Stimulated activated CD4-positive, alpha-beta T cell treated with anti-CD3 and anti-CD28 coated beads, Interleukin-2, amount 100 ng/mL, for 48 hours (primary cell): ENCODE results near the gene KCNIP4.

Experiments used
- DNase-seq, 2 donors: peaks; one replicate each; pipeline ENCODE4 v3.0.0-alpha.2; 2020

Gene KCNIP4

DNA sequence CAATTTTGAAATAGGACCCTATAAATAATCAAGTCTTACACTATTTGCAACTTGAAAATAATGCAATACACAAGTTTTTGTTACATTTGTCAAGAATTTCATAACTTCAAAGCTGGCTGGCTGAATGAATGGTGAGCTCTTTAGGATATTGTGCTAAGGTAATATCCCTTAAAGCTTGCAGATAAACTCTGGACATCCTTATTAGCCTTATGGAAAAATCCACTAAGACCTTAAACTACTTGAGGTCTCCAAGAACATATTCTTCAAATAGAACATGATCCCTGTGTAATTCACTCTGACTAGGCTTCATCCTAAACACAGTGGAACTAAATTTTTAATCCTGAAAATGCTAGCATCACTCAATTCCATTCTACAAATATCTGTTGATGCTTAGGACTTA, 1049.0 kb downstream of the KCNIP4 start:
- DNase-seq: no peak

DNA sequence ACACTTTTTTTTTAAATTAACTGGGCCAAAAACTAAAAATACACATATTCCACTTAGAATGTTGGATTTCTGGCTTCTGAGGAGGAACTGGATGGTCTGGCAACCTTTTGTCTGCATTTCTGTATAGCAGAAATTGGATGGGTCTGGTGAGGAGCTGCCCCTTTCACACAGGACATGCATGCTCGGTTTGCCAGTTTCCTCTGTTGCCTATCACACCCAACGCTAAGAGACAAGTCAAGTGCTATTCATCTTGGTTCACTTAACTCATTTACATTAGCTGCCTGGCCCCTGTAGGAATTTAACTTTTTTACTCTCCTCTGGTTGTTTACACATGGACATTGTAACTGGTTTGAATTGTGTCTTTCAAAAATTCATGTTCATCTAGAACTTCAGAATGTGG, 1052.6 kb downstream of the KCNIP4 start:
- no peak for DNase-seq

DNA sequence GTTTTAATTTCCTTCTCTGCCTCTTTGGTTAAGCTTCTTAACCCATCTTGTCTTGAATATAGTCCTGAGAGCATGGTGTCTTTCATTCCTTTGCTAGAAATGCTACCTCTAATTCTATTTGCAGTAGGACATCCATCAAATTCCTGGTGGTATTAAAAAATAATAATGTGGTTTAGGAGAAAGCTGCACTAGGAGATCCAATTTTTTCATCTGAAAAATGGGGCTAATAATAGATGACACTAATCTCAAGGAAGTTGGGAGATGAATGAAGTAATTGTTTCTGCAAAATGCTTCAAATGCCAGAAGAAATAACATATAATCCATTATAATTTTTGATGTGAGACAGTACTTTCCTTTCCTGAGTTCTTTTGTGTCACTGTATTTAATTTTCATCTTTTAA, 1053.4 kb downstream of the KCNIP4 start:
- no peak for DNase-seq

DNA sequence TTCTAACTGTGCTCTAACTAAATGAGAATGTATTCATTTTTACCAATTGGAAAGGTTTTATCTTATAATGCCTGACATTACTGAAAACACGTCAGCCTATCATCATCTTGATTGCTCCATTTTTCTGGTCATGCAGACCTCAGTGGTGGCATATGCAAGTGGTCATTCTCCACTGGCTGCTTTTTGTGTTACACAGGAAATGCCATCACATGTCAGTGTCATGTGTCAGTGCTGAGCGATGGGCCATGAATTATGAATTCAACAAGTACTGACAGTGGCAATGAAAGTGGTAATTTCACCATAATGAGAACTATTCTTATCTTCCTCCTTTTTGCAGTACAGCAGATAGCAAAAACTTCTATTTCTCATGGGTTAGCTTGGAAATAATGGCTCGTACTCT, 1057.8 kb downstream of the KCNIP4 start:
- no peak for DNase-seq

DNA sequence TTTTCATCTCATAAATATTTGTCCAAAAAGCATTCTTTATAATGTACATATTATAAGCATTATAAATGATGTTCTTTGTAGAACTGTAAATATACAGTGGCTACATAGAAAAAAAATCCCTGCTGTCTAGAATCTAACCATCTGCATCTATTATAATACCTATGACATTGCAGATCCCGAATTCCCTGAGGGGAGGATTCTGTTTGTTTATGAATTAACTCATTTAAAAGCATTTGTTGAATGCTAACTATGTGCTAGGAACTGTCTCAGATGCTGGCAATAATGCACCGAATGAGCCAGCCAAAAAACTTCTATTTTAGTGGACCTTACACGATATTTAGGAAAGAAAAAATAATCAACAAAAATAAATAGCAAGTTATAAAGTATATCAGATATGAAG, 1058.7 kb downstream of the KCNIP4 start:
- no peak for DNase-seq

DNA sequence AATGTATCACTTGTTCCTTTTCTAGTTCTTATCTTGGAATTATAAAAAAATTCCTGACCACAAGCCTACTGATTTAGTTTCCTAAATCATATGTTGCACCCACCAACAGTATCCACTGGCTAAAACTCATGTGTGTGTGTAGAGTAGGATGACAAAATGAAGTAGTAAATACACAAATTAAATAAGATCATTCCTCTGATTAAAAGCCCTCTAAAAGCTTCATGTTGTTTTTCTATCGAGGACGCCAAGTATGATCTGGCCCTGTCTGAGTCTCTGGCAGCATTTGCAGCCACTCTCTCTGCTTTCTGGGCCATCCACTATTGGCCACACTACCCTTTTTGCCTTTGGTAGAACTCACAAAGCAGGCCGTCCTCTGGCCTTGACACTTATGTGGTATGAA, 1064.9 kb downstream of the KCNIP4 start:
- DNase-seq: no peak

DNA sequence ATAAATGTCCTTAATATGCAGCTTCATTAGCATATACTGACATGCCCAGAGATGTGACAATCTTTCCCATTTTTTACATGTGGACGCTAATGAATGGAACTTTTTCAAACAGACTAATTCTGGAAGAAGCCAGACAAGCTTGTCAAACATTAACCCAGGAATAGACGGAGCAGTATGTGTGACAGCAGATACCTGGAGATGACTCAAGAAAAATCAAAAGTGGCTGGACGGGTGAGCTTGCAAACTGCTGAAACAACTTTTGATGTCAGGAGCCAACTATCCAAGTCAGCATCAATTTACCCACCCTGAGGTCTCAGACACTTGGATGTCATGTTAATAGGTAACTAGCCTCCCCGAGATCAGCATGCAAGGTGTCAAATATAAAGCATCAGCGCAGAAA, 1065.3 kb downstream of the KCNIP4 start:
- no peak for DNase-seq

DNA sequence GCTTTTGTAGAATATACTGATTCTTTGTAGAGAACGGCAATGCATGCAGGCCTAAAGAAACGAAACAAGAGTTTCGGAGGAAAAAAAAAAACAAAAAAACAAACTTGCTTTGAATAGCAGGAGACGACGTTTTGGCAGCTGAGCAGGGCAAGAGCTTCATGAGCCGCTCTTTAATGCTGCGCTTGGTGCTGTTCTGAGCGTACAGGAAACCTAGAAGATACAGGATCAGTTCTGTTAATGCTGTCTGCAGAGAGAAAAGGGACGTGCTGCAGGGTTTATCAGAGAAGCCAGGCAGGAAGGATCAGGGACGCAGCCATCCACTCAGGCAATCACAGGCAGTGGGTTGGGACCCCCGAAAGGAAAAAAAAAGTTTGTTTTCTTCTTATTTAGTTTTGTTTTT, 1066.1 kb downstream of the KCNIP4 start:
- no peak for DNase-seq

DNA sequence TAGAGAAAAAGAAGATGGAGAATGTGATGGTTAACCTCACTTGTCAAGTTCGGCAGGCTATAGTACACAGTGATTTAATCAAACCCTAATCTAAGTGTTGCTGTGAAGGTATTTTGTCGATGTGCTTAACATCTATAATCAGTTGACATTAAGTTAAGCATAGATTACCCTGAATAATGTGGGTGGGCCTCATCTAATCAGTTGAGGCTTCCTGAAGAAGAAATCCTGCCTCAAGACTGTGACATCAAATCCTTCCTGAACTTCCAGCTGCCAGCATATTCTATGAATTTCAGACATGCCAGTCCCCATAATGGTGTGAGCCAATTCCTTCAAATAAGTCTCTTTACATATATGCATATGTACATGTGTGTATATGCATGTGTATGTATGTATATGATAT, 1066.9 kb downstream of the KCNIP4 start:
- DNase-seq: no peak

DNA sequence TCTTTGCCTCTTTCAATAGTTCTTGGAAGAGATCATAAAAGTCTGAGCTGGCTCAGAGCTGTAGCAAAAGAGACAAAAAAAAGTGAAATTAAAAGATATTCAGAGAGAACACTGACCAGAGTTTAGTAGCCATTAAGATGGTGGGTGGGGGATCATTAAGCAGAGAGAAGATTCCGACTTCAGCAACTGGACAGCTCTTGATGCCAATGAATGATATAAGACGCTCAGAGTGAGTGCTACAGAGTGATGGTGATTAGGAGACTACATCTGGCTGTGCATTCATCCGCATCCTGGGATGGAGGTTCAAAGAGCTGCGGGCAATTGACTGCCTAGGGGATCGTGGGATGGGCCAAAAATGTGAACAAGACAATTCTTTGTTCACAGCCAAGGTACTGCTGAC, 1069.8 kb downstream of the KCNIP4 start:
- DNase-seq: no peak

DNA sequence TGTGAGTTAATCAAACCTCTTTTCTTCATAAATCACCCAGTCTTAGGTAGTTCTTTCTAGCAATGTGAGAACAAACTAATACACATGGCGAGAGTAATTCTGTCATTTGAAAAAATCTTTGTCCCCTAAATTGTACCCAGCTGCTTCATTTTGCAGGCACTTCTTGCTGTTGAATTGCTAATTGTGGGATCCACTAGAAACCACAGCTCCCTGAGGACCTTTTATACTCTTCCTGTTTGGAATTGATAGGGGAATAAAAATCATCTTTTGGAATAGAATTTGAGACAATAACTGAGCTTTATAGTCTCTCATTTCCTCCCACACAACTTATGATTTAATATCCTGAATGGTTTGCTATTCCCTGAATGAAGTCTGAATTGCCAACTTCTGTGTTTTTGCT, 1078.1 kb downstream of the KCNIP4 start:
- no peak for DNase-seq

DNA sequence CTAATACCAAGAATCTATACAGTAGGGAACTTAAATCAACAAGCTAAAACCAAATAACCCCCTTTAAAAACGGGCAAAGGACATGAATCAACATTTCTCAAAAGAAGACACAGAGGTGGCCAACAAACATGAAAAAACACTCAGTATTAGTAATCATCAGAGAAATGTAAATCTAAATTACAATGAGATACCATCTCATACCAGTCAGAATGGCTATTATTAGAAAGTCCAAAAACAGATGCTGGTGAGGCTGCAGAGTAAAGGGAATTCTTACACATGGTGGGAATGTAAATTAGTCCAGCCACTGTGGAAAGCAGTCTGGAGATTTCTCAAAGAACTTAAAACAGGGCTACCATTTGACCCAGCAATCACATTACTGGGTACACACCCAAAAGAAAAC, 1080.5 kb downstream of the KCNIP4 start:
- DNase-seq: no peak

DNA sequence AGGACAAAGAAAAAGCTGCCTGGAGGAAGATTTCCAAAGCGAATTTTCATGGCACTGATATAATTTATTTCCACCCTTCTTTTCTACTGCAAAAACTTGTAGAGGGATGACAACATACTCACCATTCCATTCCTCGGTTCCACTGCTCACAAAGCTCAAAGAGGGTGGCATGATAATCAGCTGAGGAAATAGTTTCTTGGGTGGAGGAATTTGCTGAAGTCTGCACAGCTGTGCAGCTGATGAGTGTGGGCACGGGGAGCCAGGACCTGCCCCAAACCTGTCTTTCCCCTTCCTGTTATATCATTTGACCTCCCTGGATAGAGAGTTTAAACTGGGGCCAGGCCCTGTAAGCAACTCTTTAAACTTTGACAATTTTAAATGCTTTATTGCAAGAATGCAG, 1087.7 kb downstream of the KCNIP4 start:
- no peak for DNase-seq

DNA sequence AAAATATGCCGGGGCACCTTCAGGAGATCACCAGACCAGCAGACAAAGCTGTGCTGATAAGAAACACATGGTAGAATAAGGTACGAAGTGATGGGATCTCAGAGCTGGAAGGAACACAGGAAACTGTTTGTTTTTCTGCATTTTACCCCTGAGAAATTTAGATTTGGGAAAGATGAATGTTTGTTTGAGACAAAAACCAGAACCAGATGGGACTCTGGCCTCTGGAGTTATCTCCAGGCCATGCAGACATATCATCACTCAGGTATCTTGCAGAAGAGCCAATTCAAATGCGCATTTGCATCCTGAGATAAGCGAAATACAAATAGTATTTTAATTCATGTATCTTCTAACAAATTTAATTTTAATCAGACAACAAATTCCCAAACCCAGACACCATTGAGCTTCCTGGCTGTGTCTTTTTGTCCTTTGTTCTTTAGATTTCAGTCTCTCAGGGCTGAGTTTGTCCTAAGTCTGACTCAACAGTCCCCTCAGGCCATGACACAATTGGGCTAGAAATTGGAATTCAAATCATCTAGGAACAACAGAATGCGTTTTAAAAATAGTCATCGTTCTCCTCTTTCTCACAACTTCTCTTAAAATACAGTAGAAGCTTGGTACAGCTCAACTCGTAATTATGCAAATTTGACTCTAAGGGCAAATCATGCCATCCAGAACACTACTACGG, 1089.3 kb downstream of the KCNIP4 start:
- no peak for DNase-seq

DNA sequence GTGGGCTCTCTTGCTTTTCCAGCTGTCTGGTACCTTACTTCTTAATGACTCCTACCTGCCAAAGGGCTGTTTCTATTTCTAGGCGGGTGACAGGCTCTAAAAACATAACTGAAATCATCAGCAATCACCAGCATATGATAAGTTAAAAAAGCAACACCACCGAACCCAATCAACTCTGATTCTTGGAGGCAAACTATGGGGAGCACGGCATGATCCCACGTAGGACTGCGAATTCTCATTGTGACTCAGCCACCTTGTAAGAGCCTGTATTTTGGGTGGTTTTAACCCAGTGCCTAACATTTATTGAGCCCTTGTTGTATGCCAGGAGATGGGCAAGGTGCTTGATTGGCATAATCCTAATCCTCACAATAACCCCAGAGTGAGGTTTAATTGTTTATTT, 1091.5 kb downstream of the KCNIP4 start:
- no peak for DNase-seq

DNA sequence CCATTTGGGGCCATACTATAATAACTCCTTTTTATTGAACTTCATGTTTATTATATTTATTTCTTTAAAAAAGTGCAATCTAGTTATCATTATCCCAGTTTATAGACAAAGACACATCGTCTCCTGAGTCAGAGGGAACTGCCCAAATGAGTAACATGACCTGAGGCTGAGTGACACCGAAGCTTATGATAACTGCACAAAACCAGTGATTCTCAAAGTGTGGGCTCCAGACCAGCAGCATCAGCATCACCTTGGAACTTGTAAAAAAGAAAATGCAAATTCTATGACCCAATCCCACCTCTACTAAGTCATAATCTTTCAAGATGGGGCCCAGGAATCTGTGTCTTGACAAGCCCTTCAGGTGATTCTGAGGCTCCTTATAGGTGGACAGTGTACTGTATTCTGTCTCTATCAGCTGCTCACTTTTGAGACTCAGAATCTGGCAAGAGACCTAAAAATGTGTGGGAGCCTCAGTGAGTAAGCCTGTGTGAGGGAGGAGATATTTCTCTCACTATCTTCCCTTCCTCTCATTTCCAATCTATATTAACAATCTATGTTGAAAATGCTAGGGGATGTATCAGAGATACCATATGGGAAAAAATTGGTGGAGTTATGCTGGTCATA, 1101.3 kb downstream of the KCNIP4 start:
- no peak for DNase-seq

DNA sequence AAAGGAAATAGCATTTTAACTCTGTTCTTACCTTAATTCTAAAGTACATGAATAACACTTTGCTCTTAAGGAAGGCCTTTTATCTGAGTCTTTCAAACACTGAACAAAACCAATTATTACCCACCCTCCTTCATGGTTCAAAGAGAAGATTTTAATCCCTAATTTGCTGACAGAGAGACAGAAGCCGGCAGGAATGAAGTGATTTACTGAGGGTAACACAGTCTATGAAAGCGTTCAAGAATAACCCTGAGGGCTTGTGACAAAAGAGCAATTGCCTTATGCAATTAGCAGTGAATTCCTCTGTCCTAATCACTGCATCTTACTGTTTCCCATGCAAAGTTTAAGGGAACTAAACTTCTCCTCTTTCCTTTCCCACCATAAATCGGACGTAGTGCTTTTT, 1104.3 kb downstream of the KCNIP4 start:
- DNase-seq: no peak

DNA sequence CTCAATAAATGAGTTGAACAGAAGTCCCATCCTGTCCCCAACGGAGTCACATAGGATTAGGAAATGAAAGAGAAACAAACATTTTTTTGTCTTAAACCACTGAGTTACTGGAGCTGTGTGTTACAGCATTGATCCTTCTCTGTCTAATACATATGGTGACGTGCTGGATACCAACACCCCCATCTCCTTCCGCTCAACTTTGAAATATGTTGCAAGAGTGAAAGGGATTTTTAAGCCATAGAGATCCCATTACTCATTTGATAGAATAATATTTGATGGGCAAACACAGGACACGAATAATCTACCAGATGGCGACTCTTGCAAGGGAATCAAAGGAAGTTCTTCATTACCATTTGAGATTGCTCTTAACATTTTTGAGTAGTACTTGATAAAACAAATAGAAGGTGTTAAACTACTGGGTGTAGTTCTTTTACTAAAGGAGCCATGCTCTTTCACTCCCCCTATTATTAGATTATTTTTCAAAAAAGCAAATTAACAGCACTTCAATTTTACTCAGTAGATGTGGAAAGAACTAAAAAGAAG, 1107.9 kb downstream of the KCNIP4 start:
- no peak for DNase-seq

DNA sequence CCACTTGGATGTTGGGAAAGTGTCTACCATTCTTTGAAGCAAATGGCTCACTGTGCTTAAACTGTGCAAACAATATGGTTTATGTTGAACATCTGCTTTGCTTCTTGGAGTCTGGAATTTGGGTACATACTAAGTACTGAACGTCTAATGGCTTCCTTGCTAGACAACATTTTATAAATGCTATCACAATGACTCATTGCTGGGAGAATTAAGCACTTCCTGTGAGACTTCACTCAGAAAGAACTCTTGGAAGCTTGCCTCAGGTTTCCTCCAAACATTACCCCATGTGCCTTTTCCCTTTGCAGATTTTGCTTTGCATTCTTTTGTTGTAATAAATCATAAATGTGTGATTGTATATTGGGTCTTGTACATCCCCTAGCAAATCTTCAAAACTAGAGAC, 1108.6 kb downstream of the KCNIP4 start:
- DNase-seq: no peak

DNA sequence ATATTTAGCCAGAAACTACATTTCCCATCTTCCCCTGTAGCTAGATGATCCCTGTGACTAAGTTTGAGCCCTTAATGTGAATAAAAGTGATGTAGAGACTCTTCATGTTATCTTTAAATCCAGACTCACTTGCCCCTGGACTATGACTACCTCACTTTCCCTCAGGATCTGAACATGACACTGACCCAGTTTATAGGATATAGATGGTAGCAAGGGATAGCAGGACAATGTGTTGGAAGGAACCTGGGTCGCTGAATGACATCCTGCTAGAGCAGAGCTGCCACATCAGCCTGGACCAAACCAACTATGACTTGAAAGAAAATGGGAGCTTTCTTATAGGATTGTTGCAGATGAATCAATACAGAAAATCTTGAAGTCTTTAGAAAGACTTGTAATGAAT, 1110.1 kb downstream of the KCNIP4 start:
- no peak for DNase-seq

DNA sequence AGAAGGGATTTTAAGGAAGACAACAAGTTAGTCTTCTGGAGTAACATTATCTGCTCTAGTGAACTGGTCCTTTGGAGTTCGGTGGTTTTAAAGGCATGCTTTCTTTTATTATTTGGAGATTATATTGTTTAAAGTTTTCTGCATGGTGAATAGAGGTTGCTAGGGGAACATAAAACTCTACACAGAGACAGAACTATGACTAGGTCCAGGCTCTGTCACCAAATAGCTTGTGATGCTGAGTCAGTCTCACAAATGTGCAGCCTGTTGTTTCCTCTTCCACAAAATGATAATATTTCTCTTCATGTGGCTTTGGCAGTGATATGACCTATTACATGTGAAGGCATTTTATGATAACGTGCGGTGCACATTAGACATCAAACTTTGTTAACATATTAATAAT, 1115.7 kb downstream of the KCNIP4 start:
- no peak for DNase-seq

DNA sequence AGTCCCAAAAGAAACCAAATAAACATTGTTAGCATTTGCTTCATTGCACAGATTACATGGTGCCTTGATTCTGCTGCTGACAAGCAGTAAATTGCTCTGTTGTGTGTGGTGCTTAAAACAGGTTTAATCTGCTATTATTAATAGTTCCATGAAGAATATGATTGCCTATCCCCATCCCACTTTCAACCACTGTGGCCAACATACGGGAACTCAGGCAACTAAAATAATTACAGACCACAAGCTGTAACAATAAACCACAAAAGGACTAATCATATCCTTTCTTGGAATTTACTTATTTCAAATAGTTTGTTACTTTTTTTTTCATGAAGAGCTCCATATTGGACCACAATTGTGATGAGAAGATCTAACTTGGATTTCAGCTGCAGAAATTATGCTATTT, 1116.8 kb downstream of the KCNIP4 start:
- no peak for DNase-seq

DNA sequence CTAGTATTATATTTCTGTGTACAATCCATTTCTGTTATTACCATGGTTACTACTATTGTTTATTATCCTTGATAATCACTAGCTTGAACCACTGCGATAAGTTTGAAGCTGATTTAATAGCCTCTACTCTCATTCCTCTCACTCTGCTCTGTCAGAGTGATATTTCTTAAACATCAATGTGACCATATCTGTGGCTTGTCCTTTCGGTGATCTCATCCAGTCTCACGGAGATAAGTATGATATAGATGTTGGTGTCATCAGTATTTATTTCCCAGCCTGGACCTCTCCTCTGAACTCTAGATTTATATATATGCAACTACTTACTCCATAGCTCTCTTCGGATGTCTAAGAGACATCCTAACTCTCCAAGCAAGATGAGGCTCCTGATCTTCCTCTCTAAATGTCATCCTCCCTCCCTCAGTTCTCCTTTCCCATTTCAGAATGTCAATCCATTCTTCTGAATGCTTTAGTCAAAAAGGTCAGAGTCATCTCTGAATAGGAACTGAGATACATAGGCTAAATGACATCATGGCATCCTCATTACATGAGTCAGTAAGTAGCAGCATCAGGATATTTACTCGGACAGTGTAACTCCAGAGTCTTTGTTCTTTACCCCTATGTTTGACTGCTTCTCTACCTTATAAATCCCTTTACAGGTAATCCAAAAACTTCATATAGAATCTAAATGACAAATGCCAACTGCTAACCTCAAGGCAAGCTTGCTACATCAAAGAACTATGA, 1118.8 kb downstream of the KCNIP4 start:
- DNase-seq: no peak

DNA sequence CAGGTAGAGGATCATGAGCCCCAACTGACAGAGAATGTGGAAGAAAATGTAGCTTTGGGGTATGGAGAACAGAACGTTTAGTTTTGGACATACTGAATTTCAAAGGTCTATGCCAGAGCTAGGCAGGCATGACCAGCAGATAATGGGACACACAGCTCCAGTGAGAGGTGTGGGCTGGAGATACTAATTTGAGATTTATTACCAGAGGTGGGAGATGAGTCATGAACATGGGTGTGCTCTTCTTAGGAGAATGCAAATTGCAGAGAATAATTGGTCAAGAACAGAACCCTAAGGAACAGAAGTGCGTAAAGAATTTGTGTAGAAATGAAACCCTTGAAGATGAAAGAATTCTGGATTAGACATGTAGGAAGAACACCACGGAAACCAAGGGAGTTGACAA, 1123.1 kb downstream of the KCNIP4 start:
- no peak for DNase-seq
